ENCODE results near the gene SH3GL2.

SH3GL2 gene

GRCh38 chr9:17611917-17612316 is 33.1 kb downstream of the SH3GL2 start:
- DNase-seq = no peak

- no peak for DNase-seq
Measured at GRCh38 chr9:17613758-17614157, 34.9 kb downstream of the SH3GL2 start.

GRCh38 chr9:17614250-17614649 is 35.4 kb downstream of the SH3GL2 start:
- no peak for DNase-seq

GRCh38 chr9:17614903-17615302 is 36.0 kb downstream of the SH3GL2 start:
- no peak for DNase-seq

GRCh38 chr9:17622141-17622540 is 43.3 kb downstream of the SH3GL2 start:
- peak; percentile 46 for DNase-seq

GRCh38 chr9:17622749-17623148 is 43.9 kb downstream of the SH3GL2 start:
- no peak for DNase-seq

GRCh38 chr9:17623965-17624364 is 45.1 kb downstream of the SH3GL2 start:
- DNase-seq = no peak

- DNase-seq = peak; percentile 47
Measured at GRCh38 chr9:17624571-17624970, 45.7 kb downstream of the SH3GL2 start.

- no peak for DNase-seq
Measured at GRCh38 chr9:17625644-17626388, 47.0 kb downstream of the SH3GL2 start.

- DNase-seq = peak; percentile 91
Measured at GRCh38 chr9:17627641-17628040, 48.8 kb downstream of the SH3GL2 start.

- no peak for DNase-seq
Measured at GRCh38 chr9:17628624-17629023, 49.8 kb downstream of the SH3GL2 start.

- no peak for DNase-seq
Measured at GRCh38 chr9:17630531-17630949, 51.7 kb downstream of the SH3GL2 start.

GRCh38 chr9:17631396-17631795 is 52.5 kb downstream of the SH3GL2 start:
- no peak for DNase-seq

GRCh38 chr9:17632994-17633393 is 54.1 kb downstream of the SH3GL2 start:
- DNase-seq = no peak

- no peak for DNase-seq
Measured at GRCh38 chr9:17635115-17635890, 56.4 kb downstream of the SH3GL2 start.

GRCh38 chr9:17636349-17636748 is 57.5 kb downstream of the SH3GL2 start:
- no peak for DNase-seq

GRCh38 chr9:17636821-17637220 is 58.0 kb downstream of the SH3GL2 start:
- DNase-seq = no peak

GRCh38 chr9:17637229-17637628 is 58.4 kb downstream of the SH3GL2 start:
- no peak for DNase-seq

- DNase-seq = no peak
Measured at GRCh38 chr9:17648516-17648915, 69.7 kb downstream of the SH3GL2 start.

GRCh38 chr9:17651725-17652124 is 72.9 kb downstream of the SH3GL2 start:
- DNase-seq = no peak

- DNase-seq = no peak
Measured at GRCh38 chr9:17653947-17654465, 75.1 kb downstream of the SH3GL2 start.

GRCh38 chr9:17656889-17657288 is 78.0 kb downstream of the SH3GL2 start:
- DNase-seq = no peak

- no peak for DNase-seq
Measured at GRCh38 chr9:17658237-17658636, 79.4 kb downstream of the SH3GL2 start.

- peak; percentile 1 for DNase-seq
Measured at GRCh38 chr9:17660158-17660557, 81.3 kb downstream of the SH3GL2 start.

Data from NCI-H1694 treated with DMSO at 0.1 percent for 48 hours (cell line).